HEK293 (cell line): ENCODE data around the gene TLL1.

Experiments
- CTCF ChIA-PET: fragments of 350-600 bp; formaldehyde crosslinking; extraction: SDS; loops from one replicate; lab custom pipeline; 2021; ENCODE audit warnings: antibody characterized with exemption; lab: Yijun Ruan, JAX
- POLR2A ChIA-PET: fragments of 300-600 bp; formaldehyde crosslinking; extraction: SDS; loops from one replicate; lab custom pipeline; 2020; ENCODE audit warnings: antibody characterized with exemption, inconsistent platforms; lab: Yijun Ruan, JAX
- H3K27ac ChIP-seq: fragments of 200-500 bp; sonication (Bioruptor generic); 2 replicates; pipeline ENCODE4 v1.5.1; 2014; ENCODE audit warnings: low read depth, low read length, control low read depth, inconsistent platforms; ENCODE audit errors: extremely low read depth
- H3K36me3 ChIP-seq, 2 experiments: fragments of 200-500 bp in 1 of 2; sonication (Bioruptor generic) in 1 of 2; 1 replicate in 1 of 2; 2 replicates in 1 of 2; pipeline ENCODE4 v1.5.1; 2014 to 2017; ENCODE audit warnings: inconsistent platforms in 2 of 2, low read length in 2 of 2; ENCODE audit not compliant: control insufficient read depth in 2 of 2, insufficient read depth in 1 of 2
- H3K4me1 ChIP-seq: fragments of 200-500 bp; sonication (Bioruptor generic); 2 replicates; pipeline ENCODE4 v1.5.1; 2014; ENCODE audit warnings: mild to moderate bottlenecking, low read length, inconsistent platforms; ENCODE audit not compliant: control insufficient read depth, insufficient read depth
- H3K4me3 ChIP-seq: 2 replicates; pipeline ENCODE4 v1.5.1; 2011; ENCODE audit warnings: low read depth, mild to moderate bottlenecking, control low read depth, low read length, moderate library complexity
- H3K9me3 ChIP-seq: fragments of 200-500 bp; sonication (Bioruptor generic); 2 replicates; pipeline ENCODE4 v1.5.1; 2014; ENCODE audit warnings: low read depth, low read length, inconsistent platforms; ENCODE audit not compliant: control insufficient read depth, insufficient read depth
- ATF2 ChIP-seq: fragments of 450-650 bp; formaldehyde crosslinking; IDR thresholded peaks from 2 replicates; pipeline ENCODE4 v1.5.1; 2016; ENCODE audit warnings: missing biosample characterization, missing genetic modification characterization, low read depth
- CTCF ChIP-seq: fragments of 450-650 bp; formaldehyde crosslinking; IDR thresholded peaks from 2 replicates; pipeline ENCODE4 v1.5.1; 2016; ENCODE audit warnings: missing biosample characterization, missing genetic modification characterization
- EGR2 ChIP-seq: fragments of 450-650 bp; formaldehyde crosslinking; IDR thresholded peaks from 2 replicates; pipeline ENCODE4 v1.5.1; 2016; ENCODE audit warnings: low read depth, missing biosample characterization, missing genetic modification characterization
- MYNN ChIP-seq: fragments of 450-650 bp; formaldehyde crosslinking; IDR thresholded peaks from 2 replicates; pipeline ENCODE4 v1.5.1; 2016; ENCODE audit warnings: missing biosample characterization, missing genetic modification characterization, borderline replicate concordance
- PATZ1 ChIP-seq: fragments of 450-650 bp; formaldehyde crosslinking; IDR thresholded peaks from 2 replicates; pipeline ENCODE4 v1.5.1; 2016; ENCODE audit warnings: missing biosample characterization, missing genetic modification characterization
- PRDM4 ChIP-seq: fragments of 450-650 bp; formaldehyde crosslinking; IDR thresholded peaks from 2 replicates; pipeline ENCODE4 v1.5.1; 2017; ENCODE audit warnings: missing biosample characterization, missing genetic modification characterization
- SP3 ChIP-seq: fragments of 450-650 bp; formaldehyde crosslinking; IDR thresholded peaks from 2 replicates; pipeline ENCODE4 v1.5.1; 2016; ENCODE audit warnings: missing biosample characterization, missing genetic modification characterization
- ZBTB48 ChIP-seq: fragments of 450-650 bp; formaldehyde crosslinking; IDR thresholded peaks from 2 replicates; pipeline ENCODE4 v1.5.1; 2016; ENCODE audit warnings: missing biosample characterization, missing genetic modification characterization
- ZFP37 ChIP-seq: fragments of 450-650 bp; formaldehyde crosslinking; IDR thresholded peaks from 2 replicates; pipeline ENCODE4 v1.5.1; 2016; ENCODE audit warnings: missing biosample characterization, missing genetic modification characterization
- ZIC2 ChIP-seq: fragments of 450-650 bp; formaldehyde crosslinking; IDR thresholded peaks from 2 replicates; pipeline ENCODE4 v1.5.1; 2016; ENCODE audit warnings: missing biosample characterization, missing genetic modification characterization
- ZNF132 ChIP-seq: fragments of 450-650 bp; formaldehyde crosslinking; IDR thresholded peaks from 2 replicates; pipeline ENCODE4 v1.5.1; 2017; ENCODE audit warnings: missing biosample characterization, missing genetic modification characterization, borderline replicate concordance
- ZNF140 ChIP-seq: fragments of 450-650 bp; formaldehyde crosslinking; IDR thresholded peaks from 2 replicates; pipeline ENCODE4 v1.5.1; 2016; ENCODE audit warnings: missing biosample characterization, missing genetic modification characterization
- ZNF146 ChIP-seq: fragments of 450-650 bp; formaldehyde crosslinking; IDR thresholded peaks from 2 replicates; pipeline ENCODE4 v1.5.1; 2016; ENCODE audit warnings: missing biosample characterization, missing genetic modification characterization
- ZNF174 ChIP-seq: fragments of 450-650 bp; formaldehyde crosslinking; IDR thresholded peaks from 2 replicates; pipeline ENCODE4 v1.5.0; 2017; ENCODE audit warnings: missing biosample characterization, mild to moderate bottlenecking, missing genetic modification characterization
- ZNF19 ChIP-seq: fragments of 450-650 bp; formaldehyde crosslinking; IDR thresholded peaks from 2 replicates; pipeline ENCODE4; 2016; ENCODE audit warnings: missing biosample characterization, missing genetic modification characterization, low read depth
- ZNF266 ChIP-seq: fragments of 450-650 bp; formaldehyde crosslinking; IDR thresholded peaks from 2 replicates; pipeline ENCODE4 v1.5.1; 2016; ENCODE audit warnings: missing biosample characterization, missing genetic modification characterization, low read depth
- ZNF280C ChIP-seq: fragments of 450-650 bp; formaldehyde crosslinking; IDR thresholded peaks from 2 replicates; pipeline ENCODE4 v1.5.1; 2016; ENCODE audit warnings: missing biosample characterization, missing genetic modification characterization
- ZNF473 ChIP-seq: fragments of 450-650 bp; formaldehyde crosslinking; IDR thresholded peaks from 2 replicates; pipeline ENCODE4 v1.5.1; 2017; ENCODE audit warnings: missing biosample characterization, missing genetic modification characterization
- ZNF488 ChIP-seq: fragments of 450-650 bp; formaldehyde crosslinking; IDR thresholded peaks from 2 replicates; pipeline ENCODE4 v1.5.1; 2016; ENCODE audit warnings: missing biosample characterization, missing genetic modification characterization
- ZNF544 ChIP-seq: fragments of 450-650 bp; formaldehyde crosslinking; IDR thresholded peaks from 2 replicates; pipeline ENCODE4 v1.5.0; 2017; ENCODE audit warnings: missing biosample characterization, missing genetic modification characterization
- ZNF549 ChIP-seq: fragments of 450-650 bp; IDR thresholded peaks from 2 replicates; pipeline ENCODE4 v1.5.1; 2018; ENCODE audit warnings: missing biosample characterization, missing genetic modification characterization, mild to moderate bottlenecking, inconsistent platforms, moderate library complexity
- ZNF571 ChIP-seq: fragments of 450-650 bp; formaldehyde crosslinking; IDR thresholded peaks from 2 replicates; pipeline ENCODE4 v1.5.0; 2017; ENCODE audit warnings: missing biosample characterization, missing genetic modification characterization
- ZNF580 ChIP-seq: fragments of 450-650 bp; formaldehyde crosslinking; IDR thresholded peaks from 2 replicates; pipeline ENCODE4 v1.5.1; 2016; ENCODE audit warnings: missing biosample characterization, missing genetic modification characterization
- ZNF677 ChIP-seq: fragments of 450-650 bp; IDR thresholded peaks from 2 replicates; pipeline ENCODE4 v1.5.0; 2018; ENCODE audit warnings: missing biosample characterization, mild to moderate bottlenecking, missing genetic modification characterization, moderate library complexity
- ZNF792 ChIP-seq: fragments of 450-650 bp; formaldehyde crosslinking; IDR thresholded peaks from 2 replicates; pipeline ENCODE4 v1.5.1; 2016; ENCODE audit warnings: missing biosample characterization, missing genetic modification characterization
- ZXDB ChIP-seq: fragments of 450-650 bp; formaldehyde crosslinking; IDR thresholded peaks from 2 replicates; pipeline ENCODE4 v1.5.1; 2016; ENCODE audit warnings: missing biosample characterization, missing genetic modification characterization

Gene TLL1

GRCh38 chr4:165971446-165971845, 98.4 kb downstream of the TLL1 start (continued):
- TF ChIP-seq ZNF580 (tag by site-specific recombination) (no peak), ZFP37 (no peak), SP3 (tag by site-specific recombination) (no peak), ZNF549 (tag by site-specific recombination) (no peak), ZNF266 (no peak), ZNF146 (tag by site-specific recombination) (no peak), ZNF473 (tag by site-specific recombination) (no peak), MYNN (tag by site-specific recombination) (no peak), ZXDB (tag by site-specific recombination) (no peak), ZNF792 (no peak)
- TF ChIP-seq, all 188 proteins: peak for 0

- no peaks in the 10 kb centered on the region for H3K9me3 ChIP-seq
- H3K4me3 ChIP-seq: no peak overlapping the region
- CTCF ChIA-PET: no interaction called here
- no peaks in the 10 kb centered on the region for H3K36me3 ChIP-seq
- H3K4me1 ChIP-seq: no peaks in the 10 kb centered on the region
- H3K27ac ChIP-seq: no peak overlapping the region
- TF ChIP-seq ZNF677 (tag by site-specific recombination): no peak
- TF ChIP-seq ATF2 (tag by site-specific recombination): no peak
- TF ChIP-seq ZNF571: no peak
- no peak for TF ChIP-seq CTCF (tag by site-specific recombination)
- no peak for TF ChIP-seq PRDM4 (tag by site-specific recombination)
- no peak for TF ChIP-seq ZNF140 (tag by site-specific recombination)
- TF ChIP-seq ZNF174 (tag by site-specific recombination): no peak
- no peak for TF ChIP-seq ZNF132 (tag by site-specific recombination)
- TF ChIP-seq ZNF280C (tag by site-specific recombination): no peak
- TF ChIP-seq EGR2 (tag by site-specific recombination): no peak
- TF ChIP-seq ZNF488 (tag by site-specific recombination): no peak
- TF ChIP-seq PATZ1 (tag by site-specific recombination): no peak
- no peak for TF ChIP-seq ZNF544 (tag by site-specific recombination)
- TF ChIP-seq ZNF19 (tag by site-specific recombination): no peak
- TF ChIP-seq ZBTB48: no peak
- no peak for TF ChIP-seq ZIC2
- TF ChIP-seq, all 188 proteins: peak for 0
- POLR2A ChIA-PET: no interaction called here
Observed at GRCh38 chr4:165971933-165972332, 98.9 kb downstream of the TLL1 start.
